Body of pancreas (tissue), 4 donors: Measurements from ENCODE around the gene C19orf85. TPM values are rescaled to one million over a fixed set of nuclear protein-coding genes. Genes with fewer than 3 reads are reported as not detected.

Experiments used
- ATAC-seq: fragments of 150-250 bp; one replicate; pipeline ENCODE4 v1.9.1; 2016
- DNase-seq, 4 donors: peaks; one replicate each; pipeline ENCODE4 v3.0.0-alpha.2; 2019
- H3K27ac ChIP-seq, 4 donors: fragments of 200-600 bp; sonication (generic); 1 replicate in 3 of 4; 2 replicates in 1 of 4; pipeline versions ENCODE4 v1.5.1 to v1.6.1; 2016 to 2019; ENCODE audit warnings: mild to moderate bottlenecking in 1 of 4, mixed read lengths in 1 of 4, moderate library complexity in 1 of 4
- H3K27me3 ChIP-seq, 2 donors: fragments of 200-600 bp; sonication (generic); one replicate each; pipeline ENCODE4 v1.6.0; 2016; ENCODE audit warnings: mild to moderate bottlenecking in 1 of 2
- H3K36me3 ChIP-seq, 2 donors: fragments of 200-600 bp; sonication (generic); replicated peaks in 1 of 2; 2 replicates each; pipeline ENCODE4 v1.5.1; 2016; ENCODE audit warnings: low read depth in 2 of 2; ENCODE audit not compliant: insufficient read depth in 1 of 2
- H3K4me1 ChIP-seq: fragments of 200-600 bp; sonication (generic); one replicate; pipeline ENCODE4 v1.6.0; 2016
- H3K4me3 ChIP-seq, 2 donors: fragments of 200-600 bp; sonication (generic); 1 replicate in 1 of 2; 2 replicates in 1 of 2; pipeline ENCODE4 v1.5.1; 2016 to 2019
- H3K9me3 ChIP-seq, 3 donors: fragments of 200-600 bp; sonication (generic); 1 replicate in 2 of 3; 2 replicates in 1 of 3; pipeline ENCODE4 v1.5.1; 2016
- CTCF ChIP-seq, 7 experiments: fragments of 450-650 bp in 4 of 7; fragments of 200-600 bp in 3 of 7; sonication (generic) in 3 of 7; IDR thresholded peaks; one replicate each; pipeline ENCODE4 v1.5.1; 2016 to 2019; ENCODE audit warnings: antibody characterized with exemption in 7 of 7
- POLR2A ChIP-seq, 3 donors: fragments of 450-650 bp; IDR thresholded peaks; one replicate each; pipeline ENCODE4 v1.6.1; 2016; ENCODE audit warnings: antibody characterized with exemption in 3 of 3, mild to moderate bottlenecking in 2 of 3
- WGBS, 2 donors: methylation state at CpG; one replicate each; pipeline ENCODE4 v1.1.5; 2017; 5-methylcytosine and 5-hydroxymethylcytosine counted together
- intact Hi-C: fragments of 100-400 bp; cut with DNase I; formaldehyde crosslinking; loops from one replicate; pipeline ENCODE4 v1.15.1; 2023
- total RNA-seq, 2 donors: library from RNA; depleted of rRNA; stranded (reverse); fragments of >200 nt; gene quantifications; one replicate each; pipeline ENCODE4 v1.1.0, GENCODE V29; 2016

C19orf85 gene
- total RNA-seq, 2 donors from 2014 or later: not detected

DNA sequence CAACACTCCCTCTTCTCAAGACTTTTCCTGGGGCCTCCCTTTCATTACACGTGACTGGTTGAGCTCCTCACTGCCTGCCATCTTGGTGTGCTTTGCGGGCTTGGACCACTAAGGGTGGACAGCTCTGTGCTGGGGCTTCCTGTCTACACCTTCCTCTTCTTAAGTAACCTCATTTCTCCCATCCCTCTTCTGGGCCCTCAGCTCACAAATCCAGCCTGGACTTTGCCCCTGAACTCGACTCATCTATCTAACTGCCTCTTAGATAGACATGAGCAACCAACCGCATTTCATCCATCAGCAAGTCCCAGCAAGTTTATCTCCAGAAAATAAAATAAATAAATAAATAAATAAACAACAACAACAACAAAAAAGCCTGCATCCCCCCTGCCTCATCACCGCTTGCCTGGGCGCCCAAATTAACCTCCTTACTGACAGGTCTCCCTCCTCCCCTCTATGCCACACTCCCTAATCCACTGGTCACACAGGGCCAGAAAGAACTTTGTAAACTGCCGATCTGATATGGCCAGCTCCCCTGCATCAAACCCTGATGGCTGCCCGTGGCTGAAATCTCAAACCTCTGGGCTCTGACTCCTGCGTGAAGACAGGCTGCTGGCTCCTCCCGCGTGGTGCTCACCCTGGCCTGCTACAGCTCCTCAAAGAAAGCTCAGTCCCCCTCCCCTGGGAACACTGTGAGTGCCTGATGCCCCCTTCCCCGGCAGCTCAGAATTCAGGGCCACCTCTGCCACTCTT is 10.9 kb downstream of the C19orf85 start:
- H3K27ac ChIP-seq: no peak overlapping the region
- intact Hi-C loops: no loop called here
- WGBS, 2 donors: 92 to 94% methylated on average over 12 of the region's 12 CpGs
- no peaks in the 10 kb centered on the region for H3K36me3 ChIP-seq
- DNase-seq: no peak
- ATAC-seq: no peak
- H3K9me3 ChIP-seq: no peaks in the 10 kb centered on the region
- no peak for TF ChIP-seq POLR2A (IDR thresholded peaks at IDR 0.05)
- TF ChIP-seq CTCF (IDR thresholded peaks at IDR 0.05): no peak
- peaks cover 18% of the 10 kb centered on the region for H3K4me1 ChIP-seq
- peaks cover 0 to 14% of the 10 kb centered on the region in 2 donors for H3K27me3 ChIP-seq
- H3K4me3 ChIP-seq: no peak overlapping the region

GRCh38 chr19:55452749-55453346 is 11.7 kb downstream of the C19orf85 start:
- intact Hi-C loops: no loop called here
- Histone ChIP-seq H3K4me1 (peaks cover 18% of the 10 kb centered on the region), H3K9me3 (no peaks in the 10 kb centered on the region), H3K4me3 (no peak overlapping the region), H3K27ac (no peak overlapping the region), H3K27me3 (peaks cover 0 to 14% of the 10 kb centered on the region in 2 donors), H3K36me3 (no peaks in the 10 kb centered on the region)
- TF ChIP-seq CTCF (IDR thresholded peaks at IDR 0.05): no peak
- TF ChIP-seq POLR2A (IDR thresholded peaks at IDR 0.05): no peak
- ATAC-seq (peak; percentile 72), DNase-seq (peak; percentile 45 to 68 (median 53))
- 19 to 36% methylated on average over 6 to 29 of the region's 34 CpGs for WGBS, 2 donors

DNA sequence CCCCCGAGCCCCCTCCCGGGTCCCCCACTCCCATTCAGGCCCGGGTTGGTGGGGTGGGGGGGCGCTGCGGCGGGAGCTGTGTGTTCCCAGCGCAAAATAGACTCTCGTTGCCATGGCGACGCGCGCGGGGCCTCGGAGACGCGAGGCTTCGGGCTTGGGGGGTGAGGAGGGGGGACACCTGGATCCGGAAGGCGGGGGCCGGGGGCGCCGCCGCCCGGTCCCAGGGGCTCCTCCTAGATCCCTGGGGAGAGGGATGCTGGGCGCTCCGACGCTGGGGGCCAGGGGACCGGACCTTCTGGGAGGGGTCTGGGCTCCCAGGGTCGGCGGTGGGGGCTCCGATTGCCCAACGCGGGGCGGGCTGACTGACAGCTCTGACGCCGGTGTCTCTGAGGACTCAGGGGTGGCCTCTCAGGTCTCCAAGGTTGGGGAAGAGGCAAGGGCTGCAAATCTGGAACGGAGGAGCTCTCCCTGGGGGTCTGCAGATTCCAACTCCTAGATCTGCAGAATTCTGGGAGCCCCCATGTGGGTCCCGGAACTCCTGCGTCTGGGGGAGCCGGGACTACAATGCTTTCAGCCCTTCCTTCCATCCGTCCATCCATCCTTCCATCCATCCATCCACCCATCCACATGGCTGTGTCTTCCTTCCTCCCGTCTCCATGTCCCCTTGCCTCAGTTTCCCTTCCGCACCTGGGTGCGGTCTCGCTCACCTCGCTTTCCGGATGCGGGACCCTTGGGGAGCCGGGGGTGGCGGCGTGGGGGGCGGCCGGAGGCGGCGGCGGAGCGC is 12.4 kb downstream of the C19orf85 start:
- no peak for ATAC-seq
- H3K4me3 ChIP-seq: no peak overlapping the region
- TF ChIP-seq POLR2A (IDR thresholded peaks at IDR 0.05) (no peak), CTCF (IDR thresholded peaks at IDR 0.05) (no peak)
- intact Hi-C loops: no loop called here
- no peak for DNase-seq
- WGBS, 2 donors: 6 to 20% methylated on average over 25 to 37 of the region's 57 CpGs
- H3K36me3 ChIP-seq: no peaks in the 10 kb centered on the region
- peaks cover 18% of the 10 kb centered on the region for H3K4me1 ChIP-seq
- H3K27me3 ChIP-seq: peaks cover 0 to 14% of the 10 kb centered on the region in 2 donors
- H3K27ac ChIP-seq: no peak overlapping the region
- no peaks in the 10 kb centered on the region for H3K9me3 ChIP-seq

GRCh38 chr19:55451163-55451964 is 13.2 kb downstream of the C19orf85 start:
- DNase-seq (no peak), ATAC-seq (no peak)
- Histone ChIP-seq H3K27ac (no peak overlapping the region), H3K4me1 (peaks cover 18% of the 10 kb centered on the region), H3K36me3 (no peaks in the 10 kb centered on the region), H3K27me3 (peaks cover 0 to 14% of the 10 kb centered on the region in 2 donors), H3K4me3 (no peak overlapping the region), H3K9me3 (no peaks in the 10 kb centered on the region)
- 2 to 6% methylated on average over 17 to 65 of the region's 80 CpGs for WGBS, 2 donors
- intact Hi-C loops: no loop called here
- TF ChIP-seq POLR2A (IDR thresholded peaks at IDR 0.05): no peak
- TF ChIP-seq CTCF (IDR thresholded peaks at IDR 0.05): no peak
